NCI-H2196 treated with DMSO at 0.1 percent for 48 hours (cell line): ENCODE results near the gene SLC9A4.

Source experiments
- DNase-seq: peaks from one replicate; lab custom pipeline; 2025; ENCODE audit not compliant: unreplicated experiment; lab: John Stamatoyannopoulos, UW

SLC9A4 gene

DNA sequence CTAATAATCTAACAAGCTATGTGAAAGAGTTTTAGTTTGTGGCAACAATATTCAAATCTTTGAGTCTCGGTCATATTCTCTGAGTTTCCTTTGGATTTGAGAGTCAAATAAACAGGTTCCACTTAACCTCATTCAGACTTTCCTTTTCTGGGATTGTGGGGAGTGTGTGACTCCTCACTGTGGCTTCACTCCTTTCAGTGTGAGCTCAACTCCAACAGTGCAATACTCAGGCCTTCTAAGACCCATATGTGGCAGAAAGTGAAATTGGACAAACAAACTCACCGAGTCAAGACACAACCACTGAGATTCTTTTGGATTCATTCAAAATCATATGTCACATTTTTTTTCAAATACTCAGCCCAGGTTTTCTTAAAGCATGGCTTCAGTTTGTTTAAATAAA lies 25.4 kb downstream of the SLC9A4 start:
- DNase-seq: no peak

GRCh38 chr2:102499558-102499957 lies 26.5 kb downstream of the SLC9A4 start:
- no peak for DNase-seq

DNA sequence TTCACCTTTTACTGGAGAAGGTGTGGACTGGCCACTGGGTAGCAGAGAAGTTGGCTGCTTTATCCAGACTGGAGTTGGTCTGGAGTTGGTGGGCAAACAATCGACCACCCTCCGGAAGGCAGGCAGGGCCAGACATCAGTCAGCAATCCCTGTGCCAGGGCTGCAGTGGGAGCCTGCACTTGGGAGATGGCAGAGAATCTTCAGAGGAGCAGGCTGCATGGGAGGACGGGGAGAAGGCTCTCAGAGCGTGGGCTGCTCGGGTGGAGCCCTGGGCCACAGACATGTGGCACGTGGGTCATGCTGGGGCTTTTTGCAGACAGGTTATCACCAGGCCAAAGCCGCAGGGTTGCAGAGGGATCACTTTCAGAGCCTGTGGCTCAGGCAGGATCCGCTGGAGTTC lies 29.6 kb downstream of the SLC9A4 start:
- no peak for DNase-seq

- DNase-seq: no peak
These were observed 31.8 kb downstream of the SLC9A4 start for GRCh38 chr2:102504833-102505232.

DNA sequence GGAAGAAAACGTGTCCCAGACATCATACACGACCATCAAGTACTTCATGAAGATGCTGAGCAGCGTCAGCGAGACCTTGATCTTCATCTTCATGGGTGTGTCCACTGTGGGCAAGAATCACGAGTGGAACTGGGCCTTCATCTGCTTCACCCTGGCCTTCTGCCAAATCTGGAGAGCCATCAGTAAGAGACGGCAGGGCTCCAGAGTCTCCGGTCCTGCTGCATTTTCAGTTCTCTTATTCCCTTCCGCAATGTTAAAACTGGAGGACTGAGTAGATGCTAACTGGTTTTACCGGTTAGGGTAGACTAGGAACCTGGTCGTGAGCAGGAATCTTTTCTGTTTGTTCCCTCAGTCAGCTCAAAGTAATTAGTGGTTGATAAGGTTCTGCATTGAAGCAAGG lies 32.3 kb downstream of the SLC9A4 start:
- DNase-seq: no peak

GRCh38 chr2:102506743-102507142 lies 33.7 kb downstream of the SLC9A4 start:
- DNase-seq: no peak

DNA sequence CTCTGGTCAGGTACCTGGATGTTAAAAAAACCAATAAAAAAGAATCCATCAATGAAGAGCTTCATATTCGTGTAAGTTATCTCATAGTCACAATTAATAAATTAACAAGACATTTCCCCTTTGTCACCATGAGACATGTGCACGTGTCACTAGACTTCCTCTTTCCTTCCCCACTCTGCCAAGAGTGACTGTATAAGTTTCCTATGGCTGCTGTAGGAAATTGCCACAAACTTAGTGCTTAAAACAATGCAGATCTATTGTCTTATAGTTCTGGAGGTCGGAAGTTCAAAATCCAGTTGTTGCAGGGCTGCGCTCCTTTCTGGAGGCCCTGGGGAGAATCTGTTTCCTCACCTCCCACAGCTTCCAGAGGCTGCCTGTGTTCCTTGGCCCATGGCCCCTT lies 35.8 kb downstream of the SLC9A4 start:
- no peak for DNase-seq

GRCh38 chr2:102509749-102510148 lies 36.7 kb downstream of the SLC9A4 start:
- no peak for DNase-seq

- DNase-seq: no peak
These were observed 38.0 kb downstream of the SLC9A4 start for GRCh38 chr2:102510791-102511575.

- DNase-seq: no peak
These were observed 39.1 kb downstream of the SLC9A4 start for GRCh38 chr2:102512161-102512560.

- no peak for DNase-seq
These were observed 40.4 kb downstream of the SLC9A4 start for GRCh38 chr2:102513355-102513939.

DNA sequence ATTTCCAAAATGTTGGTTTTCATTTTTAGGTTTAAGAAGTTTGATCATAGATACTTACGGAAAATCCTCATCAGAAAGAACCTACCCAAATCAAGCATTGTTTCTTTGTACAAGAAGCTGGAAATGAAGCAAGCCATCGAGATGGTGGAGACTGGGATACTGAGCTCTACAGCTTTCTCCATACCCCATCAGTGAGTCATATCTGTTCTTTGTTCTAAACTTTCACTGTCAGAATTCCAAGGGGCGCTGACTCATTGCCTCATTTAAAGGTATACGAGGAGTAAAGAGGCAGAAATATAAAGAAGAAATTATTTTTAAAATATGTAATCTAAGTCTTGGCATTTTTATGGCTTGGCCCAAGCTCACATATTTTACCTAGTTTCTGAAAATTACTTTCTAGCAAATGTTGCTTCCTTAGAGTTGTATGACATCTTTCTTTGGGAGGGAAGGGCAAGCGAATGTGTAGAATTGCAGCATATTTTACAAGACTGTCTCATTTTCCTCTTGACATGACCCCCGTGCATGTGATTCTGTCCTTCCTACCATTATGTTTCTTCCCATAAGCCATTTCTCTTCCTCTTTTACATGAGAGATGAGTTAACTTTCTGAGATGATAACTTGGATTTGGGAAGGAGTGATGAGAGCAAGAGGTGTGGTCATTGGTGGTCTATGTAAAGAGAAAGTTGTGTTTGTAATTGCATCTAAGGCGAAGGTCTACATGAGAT lies 41.2 kb downstream of the SLC9A4 start:
- DNase-seq: no peak

GRCh38 chr2:102515851-102516250 lies 42.8 kb downstream of the SLC9A4 start:
- DNase-seq: no peak

- no peak for DNase-seq
These were observed 45.1 kb downstream of the SLC9A4 start for GRCh38 chr2:102518170-102518569.

DNA sequence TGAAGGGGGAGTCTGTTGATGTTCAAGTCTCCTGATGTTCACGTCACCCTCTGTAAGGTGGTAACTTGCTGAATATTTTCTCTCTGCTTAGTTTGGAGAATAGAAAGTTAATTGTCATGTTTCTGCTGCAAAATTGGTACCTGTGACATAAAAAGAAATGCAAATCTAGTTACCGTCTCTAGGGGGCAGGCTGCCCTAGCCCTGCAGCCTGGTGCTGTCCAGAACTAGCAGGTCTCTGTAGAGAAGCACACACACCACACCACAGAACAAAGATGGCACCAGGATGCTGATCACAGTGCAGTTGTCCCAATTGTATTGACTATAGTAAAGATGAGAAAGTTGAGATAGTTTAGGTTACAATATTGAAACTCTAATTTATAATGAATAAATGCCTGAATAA lies 47.0 kb downstream of the SLC9A4 start:
- no peak for DNase-seq

DNA sequence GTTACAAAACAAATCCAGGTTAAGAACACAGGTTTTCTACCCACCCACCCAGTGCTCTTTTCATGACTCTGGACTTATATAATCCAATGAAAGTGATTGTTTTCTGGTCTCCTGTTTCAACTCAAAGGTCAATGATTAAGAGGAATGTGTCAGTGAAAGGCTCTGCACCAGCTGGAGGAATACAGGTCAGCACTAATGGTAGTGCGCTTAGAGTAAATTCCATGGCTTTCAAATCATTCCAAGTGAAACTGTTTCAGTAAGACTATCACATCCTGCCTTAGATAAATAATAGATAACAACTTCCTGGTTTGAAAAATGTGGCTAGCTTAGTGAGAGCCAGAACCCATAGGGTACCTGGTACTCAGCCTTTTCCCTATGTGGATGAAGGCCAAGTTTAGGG lies 47.8 kb downstream of the SLC9A4 start:
- DNase-seq: no peak

- DNase-seq: no peak
These were observed 49.1 kb downstream of the SLC9A4 start for GRCh38 chr2:102522162-102522561.

DNA sequence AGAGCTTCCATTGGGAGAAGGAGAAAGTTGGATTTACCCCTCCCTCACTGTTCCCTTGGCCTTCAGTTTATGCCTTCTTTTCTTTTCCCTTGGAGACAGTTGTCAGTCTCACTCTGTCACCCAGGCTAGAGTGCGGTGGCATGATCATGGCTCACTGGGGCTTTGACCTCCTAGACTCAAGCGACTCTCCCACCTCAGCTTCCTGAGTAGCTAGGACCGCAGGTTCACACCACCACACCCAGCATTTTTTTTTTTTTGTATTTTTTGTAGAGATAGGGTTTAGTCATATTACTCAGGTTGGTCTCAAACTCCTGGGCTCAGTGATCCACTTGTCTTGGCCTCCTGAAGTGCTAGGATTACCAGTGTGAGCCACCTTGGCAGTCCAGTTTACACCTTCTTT lies 49.9 kb downstream of the SLC9A4 start:
- DNase-seq: no peak

DNA sequence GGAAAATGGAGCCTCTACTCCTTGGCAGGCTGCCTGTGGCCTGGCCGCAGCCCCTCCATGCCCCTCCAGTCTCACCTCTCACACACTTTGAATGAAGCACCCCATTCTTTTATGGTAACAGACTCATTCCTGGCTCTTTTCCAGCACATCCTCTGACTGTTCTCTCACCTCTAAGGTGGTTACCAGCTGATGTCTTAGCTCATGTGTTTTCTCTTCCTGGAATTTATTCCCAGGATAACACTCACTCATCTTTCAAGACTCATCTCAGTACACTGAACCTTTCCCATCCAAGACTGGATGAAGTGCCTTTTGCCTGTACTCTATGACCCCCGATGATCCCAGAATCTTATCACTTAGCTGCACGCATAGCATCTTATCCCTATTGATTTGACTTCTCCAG lies 50.6 kb downstream of the SLC9A4 start:
- DNase-seq: no peak

GRCh38 chr2:102527086-102527485 lies 54.1 kb downstream of the SLC9A4 start:
- no peak for DNase-seq

DNA sequence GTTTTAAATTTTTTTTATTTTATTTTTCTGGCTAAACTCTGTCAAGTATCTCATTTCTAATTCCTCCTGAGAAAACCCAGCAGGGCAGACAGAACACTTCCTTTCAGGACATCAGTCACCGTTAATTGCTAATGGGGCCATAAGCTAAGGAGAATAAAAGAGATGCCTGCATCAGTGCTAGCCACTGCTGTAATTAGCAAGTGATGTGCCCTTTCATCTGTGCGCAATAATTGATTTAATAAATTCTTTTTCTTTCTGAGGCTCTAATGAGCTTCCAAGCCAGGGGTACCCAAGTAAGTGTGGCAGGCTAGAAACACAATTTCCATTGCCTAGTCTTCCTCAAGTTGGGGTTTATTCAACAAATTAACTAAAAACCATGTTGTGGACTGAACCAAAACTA lies 65.5 kb downstream of the SLC9A4 start:
- DNase-seq: no peak

DNA sequence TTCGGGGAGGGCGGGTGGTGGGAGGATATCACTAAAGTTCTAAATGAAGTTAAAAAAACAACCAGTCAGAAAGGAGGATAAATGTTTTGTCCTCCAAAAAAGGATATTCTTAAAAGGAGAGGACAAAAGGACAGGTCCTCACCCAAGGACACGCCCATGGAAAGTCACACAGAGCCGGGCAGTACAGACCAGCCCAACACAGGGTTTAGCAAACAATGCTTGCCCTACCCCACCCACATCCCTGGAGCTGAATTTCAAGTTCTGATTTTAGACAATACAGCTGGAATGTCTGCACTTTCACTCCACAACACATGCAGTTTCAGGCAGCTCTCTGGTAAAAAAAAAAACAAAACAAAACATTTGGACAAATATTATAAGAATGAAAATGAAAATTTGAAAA lies 67.9 kb downstream of the SLC9A4 start:
- DNase-seq: no peak
